HepG2 (cell line): Measurements from ENCODE around the gene LRRC3. TPM values are rescaled to one million over a fixed set of nuclear protein-coding genes. Genes with fewer than 3 reads are reported as not detected.

Experiments
- ATAC-seq: fragments of 200-7000 bp; cut with Tn5 transposase; 3 replicates; pipeline ENCODE4 v1.9.1; 2020; ENCODE audit warnings: mild to moderate bottlenecking, moderate library complexity
- BruUV-seq: library from RNA; stranded (reverse); fragments of 400-500 nt; replicated peaks from 2 replicates; lab custom pipeline; 2021; lab: Mats Ljungman, UMichigan
- CTCF ChIA-PET: fragments of 300-600 bp; formaldehyde crosslinking; extraction: SDS; loops from one replicate; lab custom pipeline; 2021; ENCODE audit warnings: low total read pairs, inconsistent platforms, low intra/inter-chr PET ratio; lab: Yijun Ruan, JAX
- POLR2A ChIA-PET: fragments of 350-600 bp; sonication (Branson Sonifier 250); formaldehyde crosslinking; loops from one replicate; lab custom pipeline; 2020; ENCODE audit warnings: antibody characterized with exemption, inconsistent platforms; lab: Yijun Ruan, JAX
- DNase-seq: peaks from one replicate; pipeline ENCODE4 v3.0.0-alpha.2; 2015; ENCODE audit warnings: low spot score
- FAIRE-seq: peaks from 3 replicates; lab custom pipeline; 2011; peaks lifted over from hg19 to GRCh38; lab: Jason Lieb, UNC
- H2AFZ ChIP-seq: one replicate; pipeline ENCODE4 v1.6.1; 2011; ENCODE audit warnings: low read length, inconsistent platforms
- H3K27ac ChIP-seq: fragments of 300-600 bp; 3 replicates; pipeline ENCODE4 v1.8.0; 2011; ENCODE audit warnings: mixed run types, mild to moderate bottlenecking, mixed read lengths, low read length, inconsistent platforms; ENCODE audit not compliant: insufficient read depth; ENCODE audit errors: extremely low read length
- H3K27me3 ChIP-seq, 2 experiments: fragments of 200-600 bp in 1 of 2; 2 replicates in 1 of 2; 3 replicates in 1 of 2; pipeline versions ENCODE4 v1.6.0 to v1.8.0; 2011; ENCODE audit warnings: low read length in 2 of 2, mild to moderate bottlenecking in 2 of 2, moderate library complexity in 2 of 2, inconsistent platforms in 1 of 2; ENCODE audit not compliant: insufficient read depth in 2 of 2, control insufficient read depth in 1 of 2
- H3K36me3 ChIP-seq, 2 experiments: fragments of 200-600 bp in 1 of 2; replicated peaks in 1 of 2; 2 replicates in 1 of 2; 3 replicates in 1 of 2; pipeline versions ENCODE4 v1.5.1 to v1.8.0; 2011; ENCODE audit warnings: low read length in 2 of 2, inconsistent platforms in 1 of 2; ENCODE audit not compliant: insufficient read depth in 2 of 2, control insufficient read depth in 1 of 2
- H3K4me1 ChIP-seq: 2 replicates; pipeline ENCODE4 v1.5.1; 2012; ENCODE audit warnings: low read length, inconsistent platforms; ENCODE audit not compliant: insufficient read depth
- H3K4me2 ChIP-seq: 2 replicates; pipeline ENCODE4 v1.6.0; 2011; ENCODE audit warnings: low read depth, low read length, inconsistent platforms
- H3K4me3 ChIP-seq, 3 experiments: fragments of 200-600 bp in 1 of 3; sonication (generic), shearing (Covaris generic) in 1 of 3; replicated peaks in 1 of 3; 2 replicates each; pipeline ENCODE4 v1.5.1; 2011 to 2016; ENCODE audit warnings: low read length in 3 of 3, inconsistent platforms in 2 of 3, low read depth in 2 of 3, mild to moderate bottlenecking in 2 of 3, control low read depth in 1 of 3, mixed read lengths in 1 of 3; ENCODE audit not compliant: insufficient read depth in 1 of 3
- H3K79me2 ChIP-seq: one replicate; pipeline ENCODE4 v1.6.1; 2011; ENCODE audit warnings: low read length, inconsistent platforms; ENCODE audit not compliant: insufficient read depth
- H3K9ac ChIP-seq: 2 replicates; pipeline ENCODE4 v1.6.0; 2011; ENCODE audit warnings: mild to moderate bottlenecking, low read depth, low read length, inconsistent platforms; ENCODE audit not compliant: insufficient read depth
- H3K9me3 ChIP-seq: 2 replicates; pipeline ENCODE4 v1.5.1; 2012; ENCODE audit warnings: mild to moderate bottlenecking, low read length
- H4K20me1 ChIP-seq: 2 replicates; pipeline ENCODE4 v1.6.0; 2011; ENCODE audit warnings: inconsistent platforms, mild to moderate bottlenecking, low read length, moderate library complexity; ENCODE audit not compliant: insufficient read depth
- EP300 ChIP-seq, 3 experiments: sonication (generic) in 1 of 3; formaldehyde crosslinking in 1 of 3; IDR thresholded peaks; 2 replicates each; pipeline versions ENCODE4 v1.5.1 to v1.6.1; 2011 to 2020; ENCODE audit warnings: low read depth in 2 of 3, low read length in 2 of 3, borderline replicate concordance in 1 of 3, improper control_type of control experiment in 1 of 3, mild to moderate bottlenecking in 1 of 3, missing genetic modification reagents in 1 of 3, moderate library complexity in 1 of 3
- GTF2F1 ChIP-seq: fragments of 150-350 bp; IDR thresholded peaks from 2 replicates; pipeline ENCODE4 v1.6.1; 2014; ENCODE audit warnings: low read length
- HMGA1 ChIP-seq: sonication (generic); formaldehyde crosslinking; conservative IDR thresholded peaks from 2 replicates; pipeline ENCODE4 v1.4.0; 2020; ENCODE audit warnings: missing genetic modification reagents
- NFYC ChIP-seq: IDR thresholded peaks from 2 replicates; pipeline ENCODE4 v1.6.1; 2016; ENCODE audit warnings: missing genetic modification reagents, missing compliant biosample characterization
- SUZ12 ChIP-seq: fragments of 150-350 bp; IDR thresholded peaks from 2 replicates; pipeline ENCODE4 v1.6.1; 2014; ENCODE audit warnings: low read depth, low read length
- TP53 ChIP-seq: sonication (generic); formaldehyde crosslinking; conservative IDR thresholded peaks from 2 replicates; pipeline ENCODE4 v1.4.0; 2020; ENCODE audit warnings: missing genetic modification reagents
- ZBTB37 ChIP-seq: sonication (generic); formaldehyde crosslinking; IDR thresholded peaks from 2 replicates; pipeline ENCODE4 v1.4.0; 2020; ENCODE audit warnings: mild to moderate bottlenecking, missing genetic modification reagents
- ZKSCAN1 ChIP-seq: fragments of 150-350 bp; IDR thresholded peaks from 2 replicates; pipeline ENCODE4 v1.6.1; 2014; ENCODE audit warnings: low read length
- ZNF232 ChIP-seq: sonication (generic); formaldehyde crosslinking; IDR thresholded peaks from 2 replicates; pipeline ENCODE4 v1.4.0; 2020; ENCODE audit warnings: missing genetic modification reagents, borderline replicate concordance
- ZNF296 ChIP-seq: sonication (generic); formaldehyde crosslinking; conservative IDR thresholded peaks from 2 replicates; pipeline ENCODE4 v1.5.0; 2020; ENCODE audit warnings: mild to moderate bottlenecking, missing genetic modification reagents
- ZNF547 ChIP-seq: sonication (generic); formaldehyde crosslinking; IDR thresholded peaks from 2 replicates; pipeline ENCODE4 v1.5.1; 2020; ENCODE audit warnings: mild to moderate bottlenecking, missing genetic modification reagents
- ZNF597 ChIP-seq: sonication (generic); formaldehyde crosslinking; IDR thresholded peaks from 2 replicates; pipeline ENCODE4 v1.5.0; 2020; ENCODE audit warnings: missing genetic modification reagents
- WGBS: methylation state at CpG from one replicate; pipeline ENCODE4 v1.1.6; 2017; ENCODE audit warnings: low lambda C conversion rate; 5-methylcytosine and 5-hydroxymethylcytosine counted together
- in situ Hi-C: cut with HindIII; loops from 2 replicates; pipeline ENCODE4 v1.10.0; 2017; ENCODE audit warnings: low pct_unique_long_range_greater_than_20kb; ENCODE audit not compliant: extremely low pct_ligation_motif_present
- intact Hi-C: fragments of 100-400 bp; cut with micrococcal nuclease; formaldehyde crosslinking; loops from one replicate; pipeline ENCODE4 v1.10.0; 2022; ENCODE audit not compliant: unreplicated experiment
- polyA plus RNA-seq, 8 experiments: library from polyadenylated mRNA; depleted of rRNA in 3 of 8; stranded (reverse) in 7 of 8; unstranded in 1 of 8; fragments of >200 nt; fragmentation: Illumina TruSeq in 4 of 8; extraction: Trizol in 4 of 8; gene quantifications; 2 replicates each; pipeline versions ENCODE4 v1.2.1 to v1.2.3, GENCODE V29; 2011 to 2016; ENCODE audit warnings: low read depth in 4 of 8, missing spikeins in 1 of 8, mixed read lengths in 1 of 8; ENCODE audit not compliant: insufficient read depth in 1 of 8
- total RNA-seq, 5 experiments: library from RNA; depleted of rRNA; stranded (reverse); fragments of >200 nt; fragmentation: Illumina TruSeq; extraction: Trizol; gene quantifications; 2 replicates each; pipeline ENCODE4 v1.2.3, GENCODE V29; 2016; ENCODE audit warnings: low read depth in 1 of 5
- TF ChIP-seq, protein P1 (sequence below): IDR thresholded peaks from 2 replicates; pipeline ENCODE4 v1.6.1; 2016

The LRRC3 gene
- total and polyA plus RNA-seq, 2 of the 13 experiments (the other 11 are each of a cell fraction or from before 2014, with no cell fraction given), result 4.8 to 16.5 TPM

GRCh38 chr21:44466996-44467858, 11.9 kb downstream of the LRRC3 start (continued):
- TF ChIP-seq TP53 (CRISPR knock-in tag) (no peak), HMGA1 (CRISPR knock-in tag) (no peak), ZNF232 (CRISPR knock-in tag) (no peak)
- TF ChIP-seq, all 625 proteins: peak for 0

DNA sequence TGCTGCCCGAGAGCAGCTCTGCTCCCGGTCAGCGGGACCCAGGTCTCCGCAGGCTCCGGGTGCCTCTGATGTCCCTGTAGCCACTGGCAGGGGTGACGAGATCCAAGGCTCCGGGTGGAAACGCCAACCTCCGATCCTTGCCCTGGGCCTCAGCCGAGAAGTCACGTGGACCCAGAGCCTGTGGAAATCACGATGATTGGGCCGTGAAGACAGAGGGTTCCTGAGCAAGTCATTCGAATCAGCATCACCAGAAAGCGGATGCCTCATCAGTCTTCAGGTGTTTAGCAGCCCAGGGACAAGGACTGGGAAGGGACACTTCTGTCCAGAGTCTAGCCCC, 12.5 kb downstream of the LRRC3 start:
- H3K36me3 ChIP-seq, result no peaks in the 10 kb centered on the region
- no peaks in the 10 kb centered on the region for H3K4me1 ChIP-seq
- no peak overlapping the region for H3K4me2 ChIP-seq
- ChIA-PET CTCF (no interaction called here), POLR2A (no interaction called here)
- H3K9me3 ChIP-seq, result no peaks in the 10 kb centered on the region
- in situ Hi-C loops, result no loop called here
- no peak overlapping the region for H3K9ac ChIP-seq
- H3K79me2 ChIP-seq, result no peaks in the 10 kb centered on the region
- no peaks in the 10 kb centered on the region for H4K20me1 ChIP-seq
- no peak overlapping the region for H3K4me3 ChIP-seq
- ATAC-seq (no peak), FAIRE-seq (no peak), DNase-seq (no peak)
- H3K27me3 ChIP-seq, result no peaks in the 10 kb centered on the region
- no peak for TF ChIP-seq SUZ12
- no peak for TF ChIP-seq ZNF296 (CRISPR knock-in tag)
- TF ChIP-seq GTF2F1, result no peak
- TF ChIP-seq NFYC (CRISPR knock-in tag), result no peak
- TF ChIP-seq ZNF597 (CRISPR knock-in tag), result no peak
- TF ChIP-seq ZKSCAN1, result no peak
- no peak for TF ChIP-seq ZBTB37 (CRISPR knock-in tag)
- TF ChIP-seq, protein P1, sequence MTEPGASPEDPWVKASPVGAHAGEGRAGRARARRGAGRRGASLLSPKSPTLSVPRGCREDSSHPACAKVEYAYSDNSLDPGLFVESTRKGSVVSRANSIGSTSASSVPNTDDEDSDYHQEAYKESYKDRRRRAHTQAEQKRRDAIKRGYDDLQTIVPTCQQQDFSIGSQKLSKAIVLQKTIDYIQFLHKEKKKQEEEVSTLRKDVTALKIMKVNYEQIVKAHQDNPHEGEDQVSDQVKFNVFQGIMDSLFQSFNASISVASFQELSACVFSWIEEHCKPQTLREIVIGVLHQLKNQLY (CRISPR knock-in tag), result no peak
- no peak for TF ChIP-seq EP300 (IDR thresholded peaks at IDR 0.05; ENCODE audit: low read depth in 2 of 2, low read length in 2 of 2)
- no peak for TF ChIP-seq EP300 (CRISPR knock-in tag; IDR thresholded peaks at IDR 0.05; ENCODE audit: borderline replicate concordance)
- no peak for TF ChIP-seq ZNF547 (CRISPR knock-in tag)
- BruUV-seq, result no TSS peak
- intact Hi-C loops, result no loop called here
- no peak overlapping the region for H2AFZ ChIP-seq
- H3K27ac ChIP-seq, result no peak overlapping the region
- WGBS, result 89% methylated on average over 10 of the region's 15 CpGs
